ENCODE measurements around the gene CHD1L.
"Not testable (repeated sequence)": the region's sequence is repeated elsewhere in the genome, so short reads cannot be mapped to it uniquely, and the experiment has no call there.

The CHD1L gene

GRCh38 chr1:147267711-147268110 is 25.2 kb downstream of the CHD1L start:
- no peak for DNase-seq (ENCODE audit: low read depth)

GRCh38 chr1:147270721-147271120 is 28.2 kb downstream of the CHD1L start:
- no peak for DNase-seq (ENCODE audit: low read depth)

GRCh38 chr1:147272042-147272441 is 29.6 kb downstream of the CHD1L start:
- no peak for DNase-seq (ENCODE audit: low read depth)

GRCh38 chr1:147273409-147274336 is 31.2 kb downstream of the CHD1L start:
- peak; percentile 51 for DNase-seq (ENCODE audit: low read depth)

GRCh38 chr1:147281950-147282349 is 39.5 kb downstream of the CHD1L start:
- DNase-seq (ENCODE audit: low read depth) = no peak

GRCh38 chr1:147283011-147283410 is 40.5 kb downstream of the CHD1L start:
- no peak for DNase-seq (ENCODE audit: low read depth)

- DNase-seq (ENCODE audit: low read depth) = no peak
Measured at GRCh38 chr1:147287133-147287865, 44.8 kb downstream of the CHD1L start.

GRCh38 chr1:147292012-147292411 is 49.5 kb downstream of the CHD1L start:
- no peak for DNase-seq (ENCODE audit: low read depth)

- DNase-seq (ENCODE audit: low read depth) = peak; percentile 56
Measured at GRCh38 chr1:147292631-147293251, 50.3 kb downstream of the CHD1L start.

- no peak for DNase-seq (ENCODE audit: low read depth)
Measured at GRCh38 chr1:147297438-147297837, 55.0 kb downstream of the CHD1L start.

- not testable (repeated sequence) for DNase-seq (ENCODE audit: low read depth)
Measured at GRCh38 chr1:147305803-147306202, 63.3 kb downstream of the CHD1L start.

- DNase-seq (ENCODE audit: low read depth) = no peak
Measured at GRCh38 chr1:147316968-147317367, 74.5 kb downstream of the CHD1L start.

- not testable (repeated sequence) for DNase-seq (ENCODE audit: low read depth)
Measured at GRCh38 chr1:147326933-147327687, 84.6 kb downstream of the CHD1L start.

GRCh38 chr1:147334292-147334691 is 91.8 kb downstream of the CHD1L start:
- DNase-seq (ENCODE audit: low read depth) = no peak

GRCh38 chr1:147336291-147336690 is 93.8 kb downstream of the CHD1L start:
- DNase-seq (ENCODE audit: low read depth) = no peak

- DNase-seq (ENCODE audit: low read depth) = no peak
Measured at GRCh38 chr1:147337040-147337630, 94.7 kb downstream of the CHD1L start.

- DNase-seq (ENCODE audit: low read depth) = no peak
Measured at GRCh38 chr1:147338571-147338970, 96.1 kb downstream of the CHD1L start.

GRCh38 chr1:147341246-147341645 is 98.8 kb downstream of the CHD1L start:
- no peak for DNase-seq (ENCODE audit: low read depth)

Measured in HS-27A (cell line).